ENCODE measurements around the gene UPF1. TPM values are rescaled to one million over a fixed set of nuclear protein-coding genes. Genes with fewer than 3 reads are reported as not detected.

Gene UPF1
- total RNA-seq, 2 donors from 2014 or later = 64.9 to 90.1 TPM

DNA sequence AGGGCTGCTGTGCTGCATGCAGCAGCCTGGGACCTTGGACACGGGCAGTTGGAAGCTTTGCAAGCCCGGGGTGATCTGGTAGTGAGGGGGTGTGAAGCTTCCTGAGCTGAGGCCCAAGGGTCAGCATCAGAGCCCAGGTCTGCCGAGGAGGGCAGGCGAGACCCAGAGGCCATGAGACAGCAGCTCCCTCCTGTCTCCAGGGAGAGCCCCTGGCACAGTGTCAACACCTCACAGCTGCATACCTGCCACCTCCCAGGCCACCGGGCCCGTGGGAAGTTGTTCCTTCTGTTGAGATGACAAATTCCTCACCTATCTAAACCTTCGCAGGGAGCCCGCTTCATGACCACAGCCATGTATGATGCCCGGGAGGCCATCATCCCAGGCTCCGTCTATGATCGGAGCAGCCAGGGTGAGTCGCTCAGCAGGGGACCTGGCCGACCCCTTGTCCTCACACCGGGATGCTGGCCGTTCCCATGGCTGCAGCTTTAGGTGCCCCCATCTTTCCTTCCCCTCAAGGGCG lies 32.1 kb downstream of the UPF1 start:
- no peaks in the 10 kb centered on the region for H3K4me1 Mint-ChIP-seq
- H3K36me3 Mint-ChIP-seq (ENCODE audit: low read depth) = peaks cover 93% of the 10 kb centered on the region
- no peak overlapping the region for H3K27ac Mint-ChIP-seq
- no peak overlapping the region for H3K4me3 Mint-ChIP-seq
- H3K9me3 Mint-ChIP-seq = no peaks in the 10 kb centered on the region
- no peaks in the 10 kb centered on the region for H3K27me3 Mint-ChIP-seq
- ATAC-seq (replicated peaks) = no peak

DNA sequence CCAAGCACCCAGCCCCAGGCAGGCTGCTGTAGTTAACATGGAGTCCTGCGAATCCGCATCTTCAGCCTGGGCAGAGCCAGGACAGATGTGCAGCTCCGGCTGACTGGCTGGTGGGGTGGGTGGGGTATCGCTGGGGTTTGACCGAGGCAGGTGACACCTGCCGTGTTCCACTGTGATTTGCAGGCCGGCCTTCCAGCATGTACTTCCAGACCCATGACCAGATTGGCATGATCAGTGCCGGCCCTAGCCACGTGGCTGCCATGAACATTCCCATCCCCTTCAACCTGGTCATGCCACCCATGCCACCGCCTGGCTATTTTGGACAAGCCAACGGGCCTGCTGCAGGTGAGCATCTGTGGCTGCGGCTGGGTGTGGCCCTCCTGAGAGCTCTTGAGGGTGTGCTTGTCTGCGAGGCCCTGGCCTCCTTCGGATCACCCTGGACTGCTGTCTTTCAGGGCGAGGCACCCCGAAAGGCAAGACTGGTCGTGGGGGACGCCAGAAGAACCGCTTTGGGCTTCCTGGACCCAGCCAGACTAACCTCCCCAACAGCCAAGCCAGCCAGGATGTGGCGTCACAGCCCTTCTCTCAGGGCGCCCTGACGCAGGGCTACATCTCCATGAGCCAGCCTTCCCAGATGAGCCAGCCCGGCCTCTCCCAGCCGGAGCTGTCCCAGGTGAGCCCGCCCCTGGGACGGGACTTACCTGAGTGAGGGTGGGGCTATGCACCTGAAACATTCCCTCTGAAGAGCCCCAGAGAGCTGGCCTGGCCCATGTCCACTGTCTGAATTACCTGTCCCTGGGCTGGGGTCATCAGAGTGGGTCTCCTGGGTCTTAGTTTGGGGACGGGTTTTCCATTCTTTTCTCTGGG lies 33.6 kb downstream of the UPF1 start:
- Mint-ChIP-seq H3K4me1 (no peaks in the 10 kb centered on the region), H3K4me3 (no peak overlapping the region), H3K27ac (no peak overlapping the region), H3K36me3 (ENCODE audit: low read depth) (peaks cover 81% of the 10 kb centered on the region), H3K27me3 (no peaks in the 10 kb centered on the region), H3K9me3 (no peaks in the 10 kb centered on the region)
- ATAC-seq (replicated peaks) = no peak

DNA sequence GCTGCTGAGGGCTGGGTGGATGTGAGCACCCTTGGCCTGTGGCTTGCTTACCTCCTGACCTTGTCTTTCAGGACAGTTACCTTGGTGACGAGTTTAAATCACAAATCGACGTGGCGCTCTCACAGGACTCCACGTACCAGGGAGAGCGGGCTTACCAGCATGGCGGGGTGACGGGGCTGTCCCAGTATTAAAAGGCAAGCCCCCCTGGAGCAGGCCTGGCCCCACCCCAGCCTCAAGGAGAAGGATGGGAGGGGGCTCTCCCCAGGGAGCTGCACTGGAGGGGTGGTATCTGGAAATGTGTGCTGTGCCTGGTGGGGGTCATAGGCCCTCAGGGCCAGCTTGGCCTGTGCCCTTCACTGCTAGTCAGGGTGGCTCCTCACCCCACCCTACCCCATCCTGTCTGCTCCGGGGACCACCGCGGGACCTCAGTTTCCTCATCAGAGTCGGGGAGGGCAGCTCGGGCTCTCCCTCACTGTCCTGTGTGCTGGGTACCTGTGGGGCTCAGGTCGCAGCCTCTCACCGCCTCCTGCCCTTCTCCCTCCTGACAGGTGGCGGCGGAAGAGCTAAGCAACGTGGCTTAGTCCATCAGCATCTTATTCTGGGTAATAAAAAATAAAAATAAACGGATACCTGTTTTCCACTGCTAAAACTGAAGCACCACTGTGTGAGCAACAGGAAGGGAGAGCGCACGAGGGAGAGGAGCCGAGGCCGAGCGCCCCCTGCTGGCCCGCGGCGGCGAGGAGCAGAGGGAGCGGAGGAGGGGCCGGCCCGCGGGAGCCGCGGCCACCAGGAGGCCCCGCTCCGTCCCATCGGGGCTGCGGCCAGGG lies 34.4 kb downstream of the UPF1 start:
- no peaks in the 10 kb centered on the region for H3K27me3 Mint-ChIP-seq
- no peak overlapping the region for H3K27ac Mint-ChIP-seq
- peaks cover 79% of the 10 kb centered on the region for H3K36me3 Mint-ChIP-seq (ENCODE audit: low read depth)

DNA sequence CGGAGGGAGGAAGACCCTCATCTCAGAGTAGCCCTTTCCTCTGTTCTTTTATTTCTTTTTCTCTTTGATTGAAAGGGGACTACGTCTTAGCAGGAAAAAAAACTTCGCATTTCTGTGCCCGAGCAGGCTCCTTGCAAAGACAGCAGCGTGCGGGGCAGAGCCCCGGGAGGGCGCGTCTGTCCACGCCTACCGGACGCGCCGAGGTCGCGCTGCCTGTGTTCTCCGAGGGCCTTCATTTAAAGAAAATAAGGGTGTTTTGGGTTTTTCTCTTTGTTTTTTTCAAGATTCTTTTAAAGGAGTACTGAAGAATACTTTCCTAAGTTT lies 35.0 kb downstream of the UPF1 start:
- no peaks in the 10 kb centered on the region for H3K27me3 Mint-ChIP-seq
- no peak for ATAC-seq (replicated peaks)
- no peaks in the 10 kb centered on the region for H3K9me3 Mint-ChIP-seq
- no peaks in the 10 kb centered on the region for H3K4me1 Mint-ChIP-seq
- no peak overlapping the region for H3K27ac Mint-ChIP-seq
- no peak overlapping the region for H3K4me3 Mint-ChIP-seq
- H3K36me3 Mint-ChIP-seq (ENCODE audit: low read depth) = peaks cover 73% of the 10 kb centered on the region

More for the DNA sequence above, 34.4 kb downstream of the UPF1 start:
- Mint-ChIP-seq H3K4me1 (no peaks in the 10 kb centered on the region), H3K4me3 (no peak overlapping the region), H3K9me3 (no peaks in the 10 kb centered on the region)
- ATAC-seq (replicated peaks) = peak; percentile 92

DNA sequence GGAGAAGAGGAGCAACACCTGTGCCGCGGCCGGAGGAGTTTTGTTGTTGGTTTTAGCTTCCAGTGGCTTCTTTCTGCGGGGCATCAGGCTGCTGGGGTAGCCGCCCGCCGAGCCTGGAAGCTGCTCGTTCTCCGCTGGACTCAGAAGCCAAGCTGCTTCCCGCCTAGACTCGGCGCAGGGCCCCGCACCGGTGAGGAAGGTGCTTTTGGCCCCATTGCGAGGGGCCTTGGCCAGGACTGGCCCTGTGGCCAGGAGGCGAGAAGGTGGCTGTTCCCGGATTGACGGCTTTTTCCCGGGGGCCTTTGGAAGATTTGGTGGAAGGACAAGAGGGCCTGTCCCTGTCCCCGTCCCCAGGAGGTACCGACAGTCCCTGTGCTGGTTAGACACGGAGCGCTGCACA lies 35.4 kb downstream of the UPF1 start:
- Mint-ChIP-seq H3K27ac (no peak overlapping the region), H3K4me1 (no peaks in the 10 kb centered on the region), H3K9me3 (no peaks in the 10 kb centered on the region), H3K4me3 (no peak overlapping the region), H3K27me3 (no peaks in the 10 kb centered on the region), H3K36me3 (ENCODE audit: low read depth) (peaks cover 69% of the 10 kb centered on the region)
- no peak for ATAC-seq (replicated peaks)

DNA sequence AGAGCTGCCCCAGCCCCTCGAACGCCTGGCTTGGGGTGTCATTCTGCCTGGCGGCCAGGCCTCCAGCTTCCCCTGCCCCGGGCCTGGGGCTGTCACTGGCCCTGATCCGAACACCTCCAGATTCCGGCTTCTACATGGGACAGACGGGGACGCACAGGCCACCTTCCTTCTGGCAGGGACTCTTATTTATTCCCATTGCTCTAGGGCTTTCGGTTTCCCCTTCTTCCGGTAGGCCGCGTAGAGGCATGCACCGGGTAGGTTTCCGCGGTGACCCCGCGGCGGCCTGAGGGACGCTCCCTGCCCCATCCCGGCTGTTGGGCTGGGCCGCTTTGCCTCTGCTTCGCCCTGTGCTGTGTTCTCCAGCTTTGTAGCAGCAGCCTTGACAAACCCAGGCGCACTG lies 36.0 kb downstream of the UPF1 start:
- H3K4me3 Mint-ChIP-seq = no peak overlapping the region
- no peak for ATAC-seq (replicated peaks)
- no peaks in the 10 kb centered on the region for H3K4me1 Mint-ChIP-seq
- no peaks in the 10 kb centered on the region for H3K27me3 Mint-ChIP-seq
- H3K27ac Mint-ChIP-seq = no peak overlapping the region
- no peaks in the 10 kb centered on the region for H3K9me3 Mint-ChIP-seq
- peaks cover 63% of the 10 kb centered on the region for H3K36me3 Mint-ChIP-seq (ENCODE audit: low read depth)

DNA sequence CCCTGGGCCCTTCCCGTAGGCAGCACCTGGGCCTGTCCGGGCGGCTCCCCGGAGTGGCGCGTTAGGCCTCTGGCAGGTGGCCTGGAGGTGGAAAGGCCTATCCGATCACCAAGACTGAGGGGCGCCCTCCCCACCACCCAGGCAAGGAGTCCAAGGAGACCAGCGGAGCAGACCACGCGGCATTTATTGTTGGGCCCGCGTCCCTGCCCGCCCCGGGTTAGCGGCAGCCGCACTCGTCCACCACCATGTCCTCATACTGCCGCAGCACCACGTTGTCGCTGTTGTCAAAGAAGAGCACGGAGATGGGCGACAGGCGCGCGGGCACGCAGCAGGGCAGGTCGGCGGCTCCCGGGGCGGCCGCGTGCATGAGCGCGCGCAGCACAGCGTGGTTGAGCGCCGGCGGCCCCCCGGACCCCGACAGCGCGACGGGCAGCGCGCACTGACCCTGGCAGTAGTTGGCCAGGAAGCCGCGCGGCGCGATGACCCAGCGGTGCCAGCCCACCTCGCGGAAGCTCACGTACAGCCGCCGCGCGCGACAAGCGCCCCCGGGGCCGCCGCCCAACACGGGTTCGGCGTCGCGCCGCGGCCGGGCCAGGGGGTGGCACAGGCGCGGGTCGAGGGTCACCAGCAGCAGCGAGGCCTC lies 36.7 kb downstream of the UPF1 start:
- no peaks in the 10 kb centered on the region for H3K4me1 Mint-ChIP-seq
- H3K9me3 Mint-ChIP-seq = no peaks in the 10 kb centered on the region
- H3K4me3 Mint-ChIP-seq = no peak overlapping the region
- no peak overlapping the region for H3K27ac Mint-ChIP-seq
- no peaks in the 10 kb centered on the region for H3K27me3 Mint-ChIP-seq
- H3K36me3 Mint-ChIP-seq (ENCODE audit: low read depth) = peaks cover 56% of the 10 kb centered on the region
- no peak for ATAC-seq (replicated peaks)

DNA sequence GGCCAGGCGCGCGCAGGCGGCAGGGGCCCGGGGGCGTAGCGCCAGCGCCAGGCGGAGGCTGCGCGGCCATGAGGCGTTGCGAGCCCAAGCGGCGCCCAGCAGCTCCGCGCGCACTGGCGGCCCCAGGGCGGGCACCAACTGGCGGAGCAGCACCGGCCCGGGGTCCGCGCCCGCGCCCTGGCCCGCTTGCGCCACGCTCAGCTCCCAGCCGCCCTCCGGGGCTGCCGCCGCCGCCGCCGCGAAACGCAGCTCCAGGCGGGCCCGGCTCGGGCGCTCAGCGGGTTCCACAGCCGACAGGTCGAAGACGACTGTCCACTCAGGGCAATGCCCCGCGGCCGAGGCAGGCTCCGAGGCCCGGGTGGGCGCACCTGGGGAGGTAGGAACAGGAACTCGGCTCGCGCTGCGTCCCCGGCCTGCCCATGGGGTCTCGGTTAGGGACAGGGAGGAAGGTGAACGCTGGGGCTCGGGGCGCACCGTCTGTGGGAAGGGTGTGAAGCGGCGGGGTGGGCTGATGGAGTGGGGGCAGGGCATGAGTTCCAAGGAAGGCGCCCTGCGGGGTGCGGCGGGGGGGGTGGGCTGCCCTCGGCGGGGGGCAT lies 37.4 kb downstream of the UPF1 start:
- Mint-ChIP-seq H3K4me3 (no peak overlapping the region), H3K27me3 (no peaks in the 10 kb centered on the region), H3K36me3 (ENCODE audit: low read depth) (peaks cover 49% of the 10 kb centered on the region), H3K4me1 (no peaks in the 10 kb centered on the region), H3K27ac (no peak overlapping the region), H3K9me3 (no peaks in the 10 kb centered on the region)
- no peak for ATAC-seq (replicated peaks)

DNA sequence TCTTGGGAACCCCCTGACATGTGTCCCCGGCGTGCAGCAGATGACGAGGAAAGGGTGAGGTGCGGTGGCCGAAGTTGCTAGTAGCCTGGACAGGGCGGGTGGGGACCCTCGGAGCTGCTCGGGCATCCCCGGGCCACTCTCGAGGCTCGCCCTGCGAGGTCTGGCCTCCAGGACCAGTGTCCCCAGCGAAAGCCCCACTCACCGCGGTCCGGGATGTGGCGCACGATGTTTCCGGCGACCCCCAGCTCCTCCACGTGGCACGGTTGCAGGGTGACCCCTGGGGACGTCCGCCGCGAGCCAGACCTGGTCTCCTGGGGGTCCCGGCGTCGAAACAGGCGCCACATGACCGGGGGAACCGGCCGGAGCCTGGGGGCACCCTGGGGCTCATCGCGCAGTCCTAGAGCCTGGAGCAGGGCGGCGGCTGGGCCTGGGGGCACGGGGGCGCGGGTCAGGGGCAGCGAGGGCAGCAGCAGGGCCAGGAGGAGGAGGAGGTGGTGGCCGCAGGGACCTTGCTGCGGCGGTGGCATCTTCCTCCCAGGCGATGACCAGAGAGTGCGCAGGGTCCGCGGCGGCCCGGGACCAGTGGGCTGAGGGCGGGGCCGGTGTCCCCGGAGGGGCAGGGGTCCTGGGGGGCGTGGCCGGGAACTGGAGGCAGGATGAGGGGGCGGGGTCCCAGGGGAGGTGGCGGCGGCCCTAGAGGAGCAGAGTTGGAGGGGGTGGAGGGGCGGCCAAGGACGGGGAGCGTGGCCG lies 38.2 kb downstream of the UPF1 start:
- Mint-ChIP-seq H3K27ac (no peak overlapping the region), H3K27me3 (no peaks in the 10 kb centered on the region), H3K9me3 (no peaks in the 10 kb centered on the region), H3K4me3 (no peak overlapping the region), H3K4me1 (no peaks in the 10 kb centered on the region), H3K36me3 (ENCODE audit: low read depth) (peaks cover 41% of the 10 kb centered on the region)
- no peak for ATAC-seq (replicated peaks)

DNA sequence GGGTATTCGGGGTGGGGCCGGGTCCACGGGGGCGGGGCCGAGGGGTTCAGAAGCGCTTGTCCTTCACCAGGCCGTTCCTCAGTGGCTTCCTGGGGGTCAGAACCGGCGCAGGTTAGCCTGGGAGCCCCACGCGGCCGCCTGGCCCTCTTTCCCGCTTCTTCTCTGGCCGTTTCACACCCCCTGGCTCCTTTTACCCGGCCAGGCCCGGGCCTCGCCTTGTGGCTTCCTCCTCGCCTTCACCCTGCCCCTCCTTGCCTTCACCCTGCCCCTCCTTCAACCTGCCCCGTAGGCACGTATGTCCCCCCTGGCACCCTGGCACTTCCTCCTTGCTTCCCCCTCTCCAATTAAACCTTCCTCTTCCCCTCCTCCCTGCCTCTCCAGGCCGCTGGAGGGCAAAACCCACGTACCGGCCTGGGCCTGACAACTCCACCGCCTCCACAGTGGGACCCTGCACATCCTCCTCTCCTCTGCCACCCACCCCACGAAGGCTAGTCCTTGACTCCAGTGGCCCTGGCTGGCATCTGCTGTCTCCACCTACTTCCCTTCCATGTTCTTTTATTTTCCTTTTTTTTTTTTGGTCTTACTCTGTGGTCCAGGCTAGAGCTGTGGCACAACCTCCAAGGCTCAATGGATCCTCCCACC lies 38.9 kb downstream of the UPF1 start:
- Mint-ChIP-seq H3K27ac (peak overlapping the region; percentile 61), H3K4me3 (peak overlapping the region; percentile 17), H3K27me3 (no peaks in the 10 kb centered on the region), H3K9me3 (no peaks in the 10 kb centered on the region), H3K4me1 (no peaks in the 10 kb centered on the region), H3K36me3 (ENCODE audit: low read depth) (peaks cover 34% of the 10 kb centered on the region)
- no peak for ATAC-seq (replicated peaks)

DNA sequence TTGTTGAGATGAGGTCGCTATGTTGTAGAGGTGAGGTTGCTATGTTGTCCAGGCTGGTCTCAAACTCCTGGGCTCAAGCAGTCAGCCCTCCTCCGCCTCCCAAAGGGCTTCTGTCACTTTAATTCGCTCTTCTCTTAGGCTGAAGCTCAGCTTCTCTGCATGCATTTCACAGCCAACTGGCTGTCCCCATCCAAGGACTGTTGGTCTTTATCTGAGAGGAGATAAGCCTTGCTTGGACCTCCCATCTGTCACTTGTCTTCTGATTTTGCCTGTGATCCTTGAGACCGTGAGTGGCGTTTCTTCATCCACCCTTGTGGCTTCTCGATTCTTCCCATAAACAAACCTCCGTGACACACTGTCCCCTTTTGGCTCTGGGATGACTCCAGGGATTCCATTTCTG lies 39.8 kb downstream of the UPF1 start:
- peaks cover 25% of the 10 kb centered on the region for H3K36me3 Mint-ChIP-seq (ENCODE audit: low read depth)
- H3K9me3 Mint-ChIP-seq = no peaks in the 10 kb centered on the region
- no peak for ATAC-seq (replicated peaks)
- no peaks in the 10 kb centered on the region for H3K4me1 Mint-ChIP-seq
- H3K4me3 Mint-ChIP-seq = no peak overlapping the region
- H3K27ac Mint-ChIP-seq = peak overlapping the region; percentile 61
- H3K27me3 Mint-ChIP-seq = no peaks in the 10 kb centered on the region

DNA sequence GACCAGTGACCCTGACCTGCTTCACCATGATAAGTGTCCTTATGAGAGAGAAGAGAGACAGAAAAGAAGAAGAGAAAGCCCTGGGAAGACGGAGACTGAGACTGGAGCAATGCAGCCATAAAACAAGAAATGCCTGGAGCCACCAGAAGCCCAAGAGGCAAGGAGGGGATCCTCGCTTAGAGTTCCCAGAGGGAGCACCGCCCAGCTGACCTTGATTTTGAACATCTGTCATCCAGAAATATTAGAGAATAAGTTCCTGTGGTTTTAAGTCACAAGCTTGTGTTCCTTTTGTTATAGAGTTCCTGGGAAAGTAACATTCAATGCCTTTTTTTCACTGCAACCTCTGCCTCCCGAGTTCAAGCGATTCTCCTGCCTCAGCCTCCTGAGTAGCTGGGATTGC lies 44.0 kb downstream of the UPF1 start:
- Mint-ChIP-seq H3K36me3 (ENCODE audit: low read depth) (peaks cover 4% of the 10 kb centered on the region), H3K27ac (no peak overlapping the region), H3K9me3 (no peaks in the 10 kb centered on the region), H3K27me3 (no peaks in the 10 kb centered on the region), H3K4me1 (no peaks in the 10 kb centered on the region), H3K4me3 (no peak overlapping the region)
- no peak for ATAC-seq (replicated peaks)

DNA sequence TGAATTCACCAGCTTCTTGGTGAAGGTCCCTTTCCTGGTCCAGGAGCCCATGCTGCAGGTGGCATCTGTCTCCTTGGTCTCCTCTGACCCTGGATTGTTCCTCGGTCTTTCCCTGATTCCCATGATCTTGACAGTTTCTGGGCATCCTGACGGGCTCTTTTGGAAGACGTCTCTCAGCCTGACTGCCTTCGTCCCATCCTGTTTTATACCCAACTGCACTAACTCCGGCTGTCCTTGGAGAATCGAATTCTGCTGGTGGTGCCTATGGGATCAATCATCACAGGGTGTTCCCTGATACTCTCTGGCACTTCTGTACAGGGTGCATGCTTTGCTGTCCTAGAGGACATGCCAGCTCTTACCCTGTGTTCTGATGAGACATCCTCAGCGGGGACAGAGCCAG lies 45.1 kb downstream of the UPF1 start:
- H3K36me3 Mint-ChIP-seq (ENCODE audit: low read depth) = no peaks in the 10 kb centered on the region
- H3K9me3 Mint-ChIP-seq = no peaks in the 10 kb centered on the region
- no peak for ATAC-seq (replicated peaks)
- H3K27ac Mint-ChIP-seq = no peak overlapping the region
- H3K4me3 Mint-ChIP-seq = no peak overlapping the region
- H3K27me3 Mint-ChIP-seq = no peaks in the 10 kb centered on the region
- H3K4me1 Mint-ChIP-seq = no peaks in the 10 kb centered on the region
